ENCODE results near the gene TAF13. TPM values are rescaled to one million over a fixed set of nuclear protein-coding genes. Genes with fewer than 3 reads are reported as not detected.

Gene TAF13
- polyA plus RNA-seq (2011; rRNA removed) (61.8 and 81.9 TPM in 2 replicates), polyA minus RNA-seq (2011; rRNA and poly(A)+ RNA removed) (21.5 and 42.1 TPM in 2 replicates)

DNA sequence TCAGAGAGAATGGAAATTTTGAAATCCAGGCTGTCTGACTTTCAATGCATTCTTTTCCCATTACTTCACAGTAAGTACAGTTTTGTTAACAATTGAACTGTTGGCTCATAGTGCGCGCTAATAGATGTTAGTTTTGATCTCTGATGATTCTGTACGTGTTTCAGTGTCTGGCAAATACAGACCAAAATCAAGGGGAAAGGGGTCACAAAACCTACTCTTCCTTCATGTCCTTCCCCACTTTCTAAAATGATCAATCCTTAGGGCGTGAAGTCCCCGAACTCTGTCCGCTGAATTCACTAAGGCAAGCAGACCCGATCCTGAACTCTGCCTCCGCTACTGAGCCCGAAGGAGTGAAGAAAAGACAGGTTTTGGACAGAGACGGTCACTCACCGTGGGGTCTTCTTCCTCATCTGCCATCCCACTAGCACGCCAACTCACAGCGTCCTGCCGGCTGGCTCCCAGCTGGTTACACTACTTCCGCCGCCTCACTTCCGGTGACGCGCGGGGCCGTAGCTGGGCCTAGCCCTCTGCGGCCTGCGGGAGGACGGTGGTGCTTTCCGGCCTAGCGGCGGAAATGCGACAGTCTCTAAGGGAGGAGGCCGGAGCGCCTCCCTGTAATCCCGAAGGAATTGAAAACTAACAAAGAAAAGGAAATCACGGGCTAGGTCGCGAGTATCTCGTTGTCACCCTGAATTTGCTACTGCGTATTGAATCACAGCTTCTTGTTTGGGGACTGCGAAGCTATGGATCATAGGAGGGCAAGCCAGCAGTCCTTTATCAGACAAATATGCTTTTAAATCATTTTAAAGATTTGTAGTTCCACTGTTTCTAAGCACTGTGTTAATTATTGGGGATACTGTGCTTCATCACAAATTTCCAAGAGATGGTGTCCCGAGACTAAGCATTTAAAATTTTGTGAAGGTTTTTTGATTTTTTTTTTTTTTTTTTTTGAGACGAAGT lies at the start of gene TAF13:
TSS of gene TAF13 (minus strand) at position 473 of the 960 bp plus-strand sequence. CDS start at position 417, 56 bp downstream.
- TF ChIP-seq CTCF (IDR thresholded peaks at IDR 0.05; ENCODE audit: low read depth, low read length), result peak; percentile 41; the same call in 1 of the 2 replicates
- H3K27me3 ChIP-seq (ENCODE audit: control insufficient read depth, insufficient read depth, low read length), result no peaks in the 10 kb centered on the region
- CTCF ChIA-PET, result interaction anchor here (0.7 to 1.6 kb wide), 5 partner anchors 9 to 352 kb away, joined by 3 to 6 read pairs (median 4); a partner anchor contains a TSS
- no peaks in the 10 kb centered on the region; the same call in 1 of the 2 replicates for H3K9me3 ChIP-seq (ENCODE audit: control insufficient read depth, insufficient read depth, low read length)
- peak; percentile 91 for DNase-seq (ENCODE audit: low read depth, low spot score)
- H3K4me3 ChIP-seq (ENCODE audit: low read depth, low read length), result peak within 1 kb of the TSS; percentile 100
- H3K27ac ChIP-seq (ENCODE audit: low read depth, low read length), result peak within 1 kb of the TSS; percentile 99
- POLR2A ChIA-PET, result interaction anchor here (0.5 to 1.2 kb wide), 10 partner anchors 10 to 389 kb away, joined by 3 to 35 read pairs (median 5); partner anchors contain the start of genes TMEM167B and WDR47

DNA sequence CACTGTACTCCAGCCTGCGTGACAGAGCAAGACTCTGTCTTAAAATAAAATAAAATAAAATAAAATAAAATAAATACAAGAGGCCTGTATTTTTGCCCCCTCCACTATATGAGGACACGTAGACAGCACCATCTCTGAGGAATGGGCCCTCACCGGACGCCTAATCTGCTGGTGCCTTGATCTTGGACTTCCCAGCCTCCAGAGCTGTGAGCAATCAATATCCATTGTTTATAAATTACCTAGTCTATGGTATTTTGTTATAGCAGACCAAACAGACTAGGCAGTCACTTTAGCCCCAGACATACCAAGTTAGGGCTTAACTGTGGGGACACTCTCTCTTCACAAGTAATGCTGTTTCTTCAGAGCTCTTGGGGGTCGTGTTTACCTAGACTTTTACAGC lies 44.6 kb upstream of the TAF13 start:
- CTCF ChIA-PET, result interaction anchor here (2.6 kb wide), 1 partner anchor 8 kb away, joined by 20 read pairs; a partner anchor contains a TSS

DNA sequence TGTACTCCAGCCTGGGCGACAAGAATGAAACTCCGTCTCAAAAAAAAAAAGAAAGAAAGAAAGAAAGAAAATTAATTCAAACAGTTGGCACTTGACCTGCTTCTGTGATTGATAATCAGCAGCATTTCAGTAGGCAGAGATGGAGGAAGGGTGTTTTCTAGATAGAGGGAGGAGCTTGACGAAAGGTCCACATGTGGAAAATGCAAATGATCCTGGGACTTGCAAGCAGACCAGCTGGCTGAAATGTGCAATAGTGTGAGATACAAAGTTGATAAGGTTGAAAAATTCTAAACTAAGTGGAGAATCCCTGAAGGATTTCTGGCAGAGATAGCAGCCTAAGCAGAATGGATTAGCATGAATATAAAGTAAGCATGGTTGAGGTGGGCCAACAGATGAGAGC lies 42.3 kb upstream of the TAF13 start:
- CTCF ChIA-PET, result no interaction called here

More for the DNA sequence above, 44.6 kb upstream of the TAF13 start:
- Histone ChIP-seq H3K4me3 (ENCODE audit: low read depth, low read length) (no peak overlapping the region), H3K27me3 (ENCODE audit: control insufficient read depth, insufficient read depth, low read length) (peaks cover 9% of the 10 kb centered on the region), H3K9me3 (ENCODE audit: control insufficient read depth, insufficient read depth, low read length) (no peaks in the 10 kb centered on the region), H3K27ac (ENCODE audit: low read depth, low read length) (no peak overlapping the region)
- POLR2A ChIA-PET, result no interaction called here
- TF ChIP-seq CTCF (IDR thresholded peaks at IDR 0.05; ENCODE audit: low read depth, low read length), result no peak
- DNase-seq (ENCODE audit: low read depth, low spot score), result no peak

DNA sequence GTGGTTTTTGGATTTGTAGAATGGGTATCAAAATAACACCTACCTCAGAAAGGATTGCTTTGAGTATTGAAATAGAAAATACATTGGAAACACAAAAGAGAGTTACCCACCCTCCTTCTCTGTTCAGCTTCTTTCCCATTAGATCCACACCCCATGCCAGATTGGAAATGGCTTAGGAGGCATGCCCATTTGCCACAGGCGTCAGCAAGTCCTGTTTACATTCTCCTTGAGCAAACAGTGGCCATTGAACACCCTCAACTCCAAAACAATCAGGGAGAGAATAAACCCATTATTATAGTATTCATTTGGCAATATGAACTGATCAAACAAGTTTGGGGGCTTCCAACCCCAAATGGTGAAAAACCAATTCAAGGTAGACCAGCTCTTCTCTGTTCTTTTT lies 40.5 kb upstream of the TAF13 start:
- DNase-seq (ENCODE audit: low read depth, low spot score), result no peak
- Histone ChIP-seq H3K27ac (ENCODE audit: low read depth, low read length) (no peak overlapping the region), H3K27me3 (ENCODE audit: control insufficient read depth, insufficient read depth, low read length) (peaks cover 22% of the 10 kb centered on the region), H3K4me3 (ENCODE audit: low read depth, low read length) (no peak overlapping the region), H3K9me3 (ENCODE audit: control insufficient read depth, insufficient read depth, low read length) (no peaks in the 10 kb centered on the region)
- ChIA-PET POLR2A (no interaction called here), CTCF (interaction anchor here (0.6 to 1.9 kb wide), 2 partner anchors 16 to 1334 kb away, joined by 4 to 6 read pairs; no protein-coding TSS in a partner anchor)
- no peak for TF ChIP-seq CTCF (IDR thresholded peaks at IDR 0.05; ENCODE audit: low read depth, low read length)

More for the DNA sequence above, 42.3 kb upstream of the TAF13 start:
- DNase-seq (ENCODE audit: low read depth, low spot score), result no peak
- TF ChIP-seq CTCF (IDR thresholded peaks at IDR 0.05; ENCODE audit: low read depth, low read length), result no peak
- H3K27me3 ChIP-seq (ENCODE audit: control insufficient read depth, insufficient read depth, low read length), result peaks cover 18% of the 10 kb centered on the region
- no peak overlapping the region for H3K4me3 ChIP-seq (ENCODE audit: low read depth, low read length)
- H3K9me3 ChIP-seq (ENCODE audit: control insufficient read depth, insufficient read depth, low read length), result no peaks in the 10 kb centered on the region
- no peak overlapping the region for H3K27ac ChIP-seq (ENCODE audit: low read depth, low read length)
- POLR2A ChIA-PET, result no interaction called here

Data from AG04450 (cell line).